Esophagus squamous epithelium (tissue), 5 donors: ENCODE data around the gene KMT2E. TPM values are rescaled to one million over a fixed set of nuclear protein-coding genes. Genes with fewer than 3 reads are reported as not detected.

ENCODE experiments used
- DNase-seq: peaks from one replicate; lab custom pipeline; 2025; lab: John Stamatoyannopoulos, UW
- H3K27ac ChIP-seq, 4 donors: fragments of 200-600 bp; sonication (generic); one replicate each; pipeline ENCODE4 v1.5.1; 2016 to 2019; ENCODE audit warnings: mild to moderate bottlenecking in 1 of 4
- H3K27me3 ChIP-seq, 4 donors: fragments of 200-600 bp; sonication (generic); 1 replicate in 3 of 4; 2 replicates in 1 of 4; pipeline versions ENCODE4 v1.5.1 to v1.6.0; 2017 to 2021; ENCODE audit warnings: antibody characterized with exemption in 1 of 4
- H3K36me3 ChIP-seq, 3 donors: fragments of 200-600 bp; sonication (generic); one replicate each; pipeline ENCODE4 v1.5.1; 2016 to 2019
- H3K4me1 ChIP-seq, 3 donors: fragments of 200-600 bp; sonication (generic); one replicate each; pipeline ENCODE4 v1.5.1; 2017 to 2019
- H3K4me3 ChIP-seq, 4 donors: fragments of 200-600 bp; sonication (generic); 1 replicate in 3 of 4; 2 replicates in 1 of 4; pipeline ENCODE4 v1.5.1; 2016 to 2019; ENCODE audit warnings: mild to moderate bottlenecking in 2 of 4, moderate library complexity in 1 of 4
- H3K9me3 ChIP-seq, 3 donors: fragments of 200-600 bp; sonication (generic); one replicate each; pipeline ENCODE4 v1.5.1; 2016 to 2019
- CTCF ChIP-seq, 6 experiments: fragments of 450-650 bp in 4 of 6; fragments of 200-600 bp in 2 of 6; sonication (generic) in 2 of 6; IDR thresholded peaks; one replicate each; pipeline ENCODE4 v1.5.1; 2016 to 2019; ENCODE audit warnings: antibody characterized with exemption in 6 of 6, mild to moderate bottlenecking in 4 of 6, moderate library complexity in 4 of 6
- POLR2A ChIP-seq, 4 donors: fragments of 450-650 bp; IDR thresholded peaks; one replicate each; pipeline ENCODE4 v1.6.1; 2017; ENCODE audit warnings: antibody characterized with exemption in 4 of 4, mild to moderate bottlenecking in 4 of 4, moderate library complexity in 3 of 4
- WGBS, 2 donors: methylation state at CpG; one replicate each; pipeline ENCODE4 v1.1.5; 2018; 5-methylcytosine and 5-hydroxymethylcytosine counted together
- intact Hi-C: fragments of 100-400 bp; cut with DNase I; formaldehyde crosslinking; loops from one replicate; pipeline ENCODE4 v1.15.0; 2022
- total RNA-seq, 4 donors: library from RNA; depleted of rRNA; stranded (reverse); fragments of >200 nt; gene quantifications; one replicate each; pipeline ENCODE4 v1.1.0, GENCODE V29; 2016
- donor health status: DM: yes; HTN: yes; CAD: no.

The KMT2E gene
- total RNA-seq, 4 donors from 2014 or later = 37.2 to 80.5 (median 54.4) TPM

- peaks cover 21 to 99% (median 38%) of the 10 kb centered on the region in 3 donors for H3K36me3 ChIP-seq
- intact Hi-C loops = no loop called here
- no peak for DNase-seq
- 83 to 85% methylated on average over 6 of the region's 6 CpGs for WGBS, 2 donors
- H3K27me3 ChIP-seq = no peaks in the 10 kb centered on the region
- TF ChIP-seq POLR2A (IDR thresholded peaks at IDR 0.05) = no peak
- H3K4me1 ChIP-seq = peaks cover 0 to 10% (median 0%) of the 10 kb centered on the region in 3 donors
- no peak overlapping the region for H3K27ac ChIP-seq
- H3K4me3 ChIP-seq = no peak overlapping the region
- H3K9me3 ChIP-seq = no peaks in the 10 kb centered on the region
Measured at GRCh38 chr7:105106473-105106872, 92.5 kb downstream of the KMT2E start.

- 81 to 84% methylated on average over 9 of the region's 9 CpGs for WGBS, 2 donors
- Histone ChIP-seq H3K27me3 (no peaks in the 10 kb centered on the region), H3K4me1 (peaks cover 0 to 14% (median 0%) of the 10 kb centered on the region in 3 donors), H3K9me3 (no peaks in the 10 kb centered on the region), H3K27ac (no peak overlapping the region), H3K36me3 (peaks cover 28 to 100% (median 42%) of the 10 kb centered on the region in 3 donors), H3K4me3 (no peak overlapping the region)
- intact Hi-C loops = no loop called here
- no peak for TF ChIP-seq POLR2A (IDR thresholded peaks at IDR 0.05)
- TF ChIP-seq CTCF (IDR thresholded peaks at IDR 0.05) = no peak
- no peak for DNase-seq
Measured at GRCh38 chr7:105107458-105107857, 93.5 kb downstream of the KMT2E start.

GRCh38 chr7:105112440-105113418 is 98.7 kb downstream of the KMT2E start:
- no peak for TF ChIP-seq POLR2A (IDR thresholded peaks at IDR 0.05)
- TF ChIP-seq CTCF (IDR thresholded peaks at IDR 0.05) = no peak
- DNase-seq = no peak
- no peaks in the 10 kb centered on the region for H3K9me3 ChIP-seq
- H3K4me3 ChIP-seq = no peak overlapping the region
- H3K27me3 ChIP-seq = no peaks in the 10 kb centered on the region
- H3K4me1 ChIP-seq = peaks cover 0 to 7% (median 0%) of the 10 kb centered on the region in 3 donors
- intact Hi-C loops = no loop called here
- H3K27ac ChIP-seq = no peak overlapping the region
- WGBS, 2 donors = 85 to 89% methylated on average over 9 to 11 of the region's 11 CpGs
- peaks cover 18 to 92% (median 28%) of the 10 kb centered on the region in 3 donors for H3K36me3 ChIP-seq

- 63 to 76% methylated on average over 8 to 9 of the region's 9 CpGs for WGBS, 2 donors
- no peak overlapping the region for H3K27ac ChIP-seq
- no peaks in the 10 kb centered on the region for H3K27me3 ChIP-seq
- intact Hi-C loops = no loop called here
- peaks cover 0 to 4% (median 0%) of the 10 kb centered on the region in 3 donors for H3K4me1 ChIP-seq
- H3K9me3 ChIP-seq = no peaks in the 10 kb centered on the region
- no peak overlapping the region for H3K4me3 ChIP-seq
- TF ChIP-seq CTCF (IDR thresholded peaks at IDR 0.05) (no peak), POLR2A (IDR thresholded peaks at IDR 0.05) (no peak)
- peaks cover 0 to 49% (median 0%) of the 10 kb centered on the region in 3 donors for H3K36me3 ChIP-seq
- DNase-seq = no peak
Measured at GRCh38 chr7:105118612-105119600, 104.9 kb downstream of the KMT2E start.

GRCh38 chr7:105122619-105123018 is 108.6 kb downstream of the KMT2E start:
- no peaks in the 10 kb centered on the region for H3K9me3 ChIP-seq
- H3K4me3 ChIP-seq = no peak overlapping the region
- H3K27me3 ChIP-seq = no peaks in the 10 kb centered on the region
- peaks cover 0 to 47% (median 9%) of the 10 kb centered on the region in 3 donors for H3K36me3 ChIP-seq
- no peak for DNase-seq
- WGBS, 2 donors = 71 to 74% methylated on average over 8 of the region's 8 CpGs
- intact Hi-C loops = no loop called here
- H3K4me1 ChIP-seq = peaks cover 0 to 4% (median 0%) of the 10 kb centered on the region in 3 donors
- H3K27ac ChIP-seq = no peak overlapping the region
- TF ChIP-seq POLR2A (IDR thresholded peaks at IDR 0.05) (no peak), CTCF (IDR thresholded peaks at IDR 0.05) (no peak)
